ENCODE results near the gene FIGN.

DNA sequence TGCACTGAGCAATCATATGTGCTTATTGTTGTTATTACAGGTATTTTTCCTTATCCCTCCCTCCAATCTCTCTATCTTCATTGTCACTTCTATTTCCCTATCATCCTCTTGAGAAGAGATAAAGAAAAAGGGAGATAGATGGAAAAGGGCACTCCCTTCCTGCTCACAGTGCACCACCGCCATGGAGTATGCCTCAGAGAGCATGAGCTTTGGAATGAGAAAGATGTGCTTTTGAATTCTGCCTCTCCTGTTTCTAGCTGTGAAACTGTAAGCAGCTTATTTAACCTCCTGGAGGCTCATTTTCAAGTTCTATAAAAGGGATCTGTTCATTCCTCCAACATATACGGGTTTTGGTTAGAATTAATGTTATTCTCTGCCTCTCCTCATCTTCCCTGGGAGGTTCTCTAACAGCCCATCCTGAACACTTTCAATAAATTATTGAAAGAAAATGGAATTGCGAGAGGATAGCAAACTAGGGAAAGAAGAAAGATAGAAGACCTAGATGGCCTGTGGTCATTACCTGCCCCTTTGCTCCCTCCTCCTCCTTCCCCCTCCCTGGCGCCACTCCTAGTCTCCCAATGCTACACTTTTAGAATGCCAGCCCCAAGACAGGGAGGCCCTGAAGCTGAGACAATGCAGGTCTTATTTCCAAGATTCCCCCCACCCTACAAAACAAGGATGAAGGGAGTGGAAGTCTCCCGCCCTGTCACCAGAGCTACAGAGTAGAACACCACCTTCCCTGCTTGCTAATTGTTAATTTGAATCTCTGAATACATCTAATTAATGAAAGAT is 37.8 kb downstream of the FIGN start:
- TF ChIP-seq POLR2G (IDR thresholded peaks at IDR 0.05; ENCODE audit: low read depth, low read length) (no peak), BRCA1 (IDR thresholded peaks at IDR 0.05) (no peak), BRCA1 (CRISPR knock-in tag; IDR thresholded peaks at IDR 0.05) (no peak), HCFC1 (IDR thresholded peaks at IDR 0.05; ENCODE audit: low read depth, low read length) (no peak)
- TF ChIP-seq, protein P1, sequence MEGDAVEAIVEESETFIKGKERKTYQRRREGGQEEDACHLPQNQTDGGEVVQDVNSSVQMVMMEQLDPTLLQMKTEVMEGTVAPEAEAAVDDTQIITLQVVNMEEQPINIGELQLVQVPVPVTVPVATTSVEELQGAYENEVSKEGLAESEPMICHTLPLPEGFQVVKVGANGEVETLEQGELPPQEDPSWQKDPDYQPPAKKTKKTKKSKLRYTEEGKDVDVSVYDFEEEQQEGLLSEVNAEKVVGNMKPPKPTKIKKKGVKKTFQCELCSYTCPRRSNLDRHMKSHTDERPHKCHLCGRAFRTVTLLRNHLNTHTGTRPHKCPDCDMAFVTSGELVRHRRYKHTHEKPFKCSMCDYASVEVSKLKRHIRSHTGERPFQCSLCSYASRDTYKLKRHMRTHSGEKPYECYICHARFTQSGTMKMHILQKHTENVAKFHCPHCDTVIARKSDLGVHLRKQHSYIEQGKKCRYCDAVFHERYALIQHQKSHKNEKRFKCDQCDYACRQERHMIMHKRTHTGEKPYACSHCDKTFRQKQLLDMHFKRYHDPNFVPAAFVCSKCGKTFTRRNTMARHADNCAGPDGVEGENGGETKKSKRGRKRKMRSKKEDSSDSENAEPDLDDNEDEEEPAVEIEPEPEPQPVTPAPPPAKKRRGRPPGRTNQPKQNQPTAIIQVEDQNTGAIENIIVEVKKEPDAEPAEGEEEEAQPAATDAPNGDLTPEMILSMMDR (IDR thresholded peaks at IDR 0.05 in 2 of 3, conservative IDR thresholded peaks at IDR 0.05 in 1 of 3; ENCODE audit: insufficient read depth in 2 of 3, low read depth in 1 of 3, low read length in 3 of 3): no peak

All from K562 (cell line).